K562 (cell line): ENCODE measurements around the gene STMP1. TPM values are rescaled to one million over a fixed set of nuclear protein-coding genes. Genes with fewer than 3 reads are reported as not detected.

ENCODE experiments used
- CBX3 ChIP-seq, 2 experiments: IDR thresholded peaks; 1 replicate in 1 of 2; 2 replicates in 1 of 2; pipeline ENCODE4 v1.6.1; 2012; ENCODE audit warnings: inconsistent platforms in 2 of 2, low read length in 2 of 2, borderline replicate concordance in 1 of 2, control low read depth in 1 of 2
- CTBP1 ChIP-seq: fragments of 450-650 bp; IDR thresholded peaks from 2 replicates; pipeline ENCODE4 v1.6.1; 2016; ENCODE audit warnings: borderline replicate concordance
- EZH2 ChIP-seq: IDR thresholded peaks from 2 replicates; pipeline ENCODE4 v1.6.1; 2012; ENCODE audit warnings: low read depth, mild to moderate bottlenecking, inconsistent platforms, low read length, borderline replicate concordance
- FOS ChIP-seq: IDR thresholded peaks from 3 replicates; pipeline ENCODE4 v1.6.1; 2011; ENCODE audit not compliant: insufficient read length; ENCODE audit errors: extremely low read depth
- FOXM1 ChIP-seq, 2 experiments: fragments of 450-650 bp in 1 of 2; sonication (generic) in 1 of 2; formaldehyde crosslinking in 1 of 2; IDR thresholded peaks; 2 replicates each; pipeline versions ENCODE4 v1.6.1 to v1.9.0; 2017 to 2022; ENCODE audit warnings: low read depth in 2 of 2, mild to moderate bottlenecking in 2 of 2, missing genetic modification reagents in 1 of 2, moderate library complexity in 1 of 2
- IRF2 ChIP-seq: sonication (generic); formaldehyde crosslinking; IDR thresholded peaks from 2 replicates; pipeline ENCODE4 v1.8.1; 2022; ENCODE audit warnings: mild to moderate bottlenecking, missing genetic modification reagents
- JUND ChIP-seq, 2 experiments: IDR thresholded peaks; 2 replicates in 1 of 2; 3 replicates in 1 of 2; pipeline ENCODE4 v1.6.1; 2011; ENCODE audit warnings: borderline replicate concordance in 2 of 2, low read depth in 2 of 2, low read length in 2 of 2, improper control_type of control experiment in 1 of 2, missing biosample characterization in 1 of 2, missing genetic modification characterization in 1 of 2, missing genetic modification reagents in 1 of 2
- KLF13 ChIP-seq: fragments of 450-650 bp; IDR thresholded peaks from 2 replicates; pipeline ENCODE4 v1.6.1; 2016; ENCODE audit warnings: missing genetic modification characterization, low read depth, mild to moderate bottlenecking, missing compliant biosample characterization, moderate library complexity, borderline replicate concordance
- RAD21 ChIP-seq, 2 experiments: fragments of 250-450 bp in 1 of 2; fragments of 450-650 bp in 1 of 2; sonication (Bioruptor Pico) in 1 of 2; formaldehyde crosslinking in 1 of 2; IDR thresholded peaks in 1 of 2; conservative IDR thresholded peaks in 1 of 2; 2 replicates each; pipeline versions ENCODE4 v1.4.0 to v1.8.0; 2020 to 2022; ENCODE audit warnings: mild to moderate bottlenecking in 2 of 2, moderate library complexity in 1 of 2
- SMC3 ChIP-seq: conservative IDR thresholded peaks from 2 replicates; pipeline ENCODE4 v1.6.1; 2011; ENCODE audit warnings: low read depth, low read length, improper control_type of control experiment; ENCODE audit not compliant: insufficient read depth
- YBX1 ChIP-seq: fragments of 450-650 bp; IDR thresholded peaks from 2 replicates; pipeline ENCODE4 v1.7.1; 2016; ENCODE audit warnings: mild to moderate bottlenecking
- ZNF592 ChIP-seq: fragments of 450-650 bp; IDR thresholded peaks from 2 replicates; pipeline ENCODE4 v1.6.1; 2017; ENCODE audit warnings: antibody characterized with exemption, mild to moderate bottlenecking
- polyA plus RNA-seq, 8 experiments: library from polyadenylated mRNA; depleted of rRNA in 4 of 8; stranded (reverse) in 5 of 8; unstranded in 3 of 8; fragments of >200 nt; fragmentation: Nextera tagmentation in 2 of 8; fragmentation: Illumina TruSeq in 1 of 8; extraction: Ambion mirVana in 2 of 8; extraction: Trizol in 1 of 8; gene quantifications; 2 replicates each; pipeline versions ENCODE4 v1.2.1 to v1.2.3, GENCODE V29; 2011 to 2014; ENCODE audit warnings: inconsistent platforms in 1 of 8, missing spikeins in 1 of 8
- total RNA-seq, 7 experiments: library from RNA; depleted of rRNA in 6 of 7; stranded (reverse); fragments of >200 nt in 6 of 7; fragmentation: Illumina TruSeq in 2 of 7; extraction: Trizol in 2 of 7; gene quantifications; 2 replicates each; pipeline versions ENCODE4 v1.2.1 to v1.2.3, GENCODE V29; 2011 to 2021; ENCODE audit warnings: low replicate concordance in 1 of 7
- TF ChIP-seq, protein P1 (sequence below): sonication (generic); formaldehyde crosslinking; IDR thresholded peaks from 2 replicates; pipeline ENCODE4 v1.9.0; 2022; ENCODE audit warnings: mild to moderate bottlenecking, missing genetic modification reagents
- TF ChIP-seq, protein P2 (sequence below): sonication (generic); formaldehyde crosslinking; IDR thresholded peaks from 2 replicates; pipeline ENCODE4 v1.8.1; 2023; ENCODE audit warnings: mild to moderate bottlenecking, missing genetic modification reagents
- TF ChIP-seq, protein P3 (sequence below): IDR thresholded peaks from 2 replicates; pipeline ENCODE4 v1.6.1; 2016; ENCODE audit warnings: missing genetic modification characterization, missing compliant biosample characterization

Gene STMP1
- total and polyA plus RNA-seq, 9 of the 15 experiments (the other 6 are each of a cell fraction or from before 2014, with no cell fraction given), result 10.6 to 249 (median 56.8) TPM

GRCh38 chr7:135704074-135704473, 41.8 kb downstream of the STMP1 start (continued):
- TF ChIP-seq FOXM1 (IDR thresholded peaks at IDR 0.05; ENCODE audit: low read depth) (no peak), FOXM1 (CRISPR knock-in tag; IDR thresholded peaks at IDR 0.05; ENCODE audit: low read depth) (no peak), IRF2 (no peak), EZH2 (no peak), CTBP1 (peak; percentile 21; the same call in 1 of the 2 replicates), YBX1 (no peak), SMC3 (peak; percentile 54; the same call in 1 of the 2 replicates), CBX3 (IDR thresholded peaks at IDR 0.05; ENCODE audit: borderline replicate concordance in 1 of 2, low read length in 2 of 2) (0 out of 3 replicates have a peak, but pooled peaks of 1 of the 2 experiments have one; percentile 22), JUND (IDR thresholded peaks at IDR 0.05; ENCODE audit: borderline replicate concordance, low read depth, low read length) (0 out of 2 replicates have a peak, but pooled peaks have one; percentile 9), JUND (tag; IDR thresholded peaks at IDR 0.05; ENCODE audit: borderline replicate concordance, low read depth, low read length) (no peak; the same call in 2 of the 3 replicates), ZNF592 (no peak), FOS (no peak), KLF13 (tag) (no peak), RAD21 (CRISPR knock-in tag; conservative IDR thresholded peaks at IDR 0.05 in 1 of 2, IDR thresholded peaks at IDR 0.05 in 1 of 2) (peak in 1 of 2 experiments; percentile 61; a peak in 2 of 4 replicates)
- TF ChIP-seq, protein P1, sequence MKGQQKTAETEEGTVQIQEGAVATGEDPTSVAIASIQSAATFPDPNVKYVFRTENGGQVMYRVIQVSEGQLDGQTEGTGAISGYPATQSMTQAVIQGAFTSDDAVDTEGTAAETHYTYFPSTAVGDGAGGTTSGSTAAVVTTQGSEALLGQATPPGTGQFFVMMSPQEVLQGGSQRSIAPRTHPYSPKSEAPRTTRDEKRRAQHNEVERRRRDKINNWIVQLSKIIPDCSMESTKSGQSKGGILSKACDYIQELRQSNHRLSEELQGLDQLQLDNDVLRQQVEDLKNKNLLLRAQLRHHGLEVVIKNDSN, result no peak
- TF ChIP-seq, protein P2, sequence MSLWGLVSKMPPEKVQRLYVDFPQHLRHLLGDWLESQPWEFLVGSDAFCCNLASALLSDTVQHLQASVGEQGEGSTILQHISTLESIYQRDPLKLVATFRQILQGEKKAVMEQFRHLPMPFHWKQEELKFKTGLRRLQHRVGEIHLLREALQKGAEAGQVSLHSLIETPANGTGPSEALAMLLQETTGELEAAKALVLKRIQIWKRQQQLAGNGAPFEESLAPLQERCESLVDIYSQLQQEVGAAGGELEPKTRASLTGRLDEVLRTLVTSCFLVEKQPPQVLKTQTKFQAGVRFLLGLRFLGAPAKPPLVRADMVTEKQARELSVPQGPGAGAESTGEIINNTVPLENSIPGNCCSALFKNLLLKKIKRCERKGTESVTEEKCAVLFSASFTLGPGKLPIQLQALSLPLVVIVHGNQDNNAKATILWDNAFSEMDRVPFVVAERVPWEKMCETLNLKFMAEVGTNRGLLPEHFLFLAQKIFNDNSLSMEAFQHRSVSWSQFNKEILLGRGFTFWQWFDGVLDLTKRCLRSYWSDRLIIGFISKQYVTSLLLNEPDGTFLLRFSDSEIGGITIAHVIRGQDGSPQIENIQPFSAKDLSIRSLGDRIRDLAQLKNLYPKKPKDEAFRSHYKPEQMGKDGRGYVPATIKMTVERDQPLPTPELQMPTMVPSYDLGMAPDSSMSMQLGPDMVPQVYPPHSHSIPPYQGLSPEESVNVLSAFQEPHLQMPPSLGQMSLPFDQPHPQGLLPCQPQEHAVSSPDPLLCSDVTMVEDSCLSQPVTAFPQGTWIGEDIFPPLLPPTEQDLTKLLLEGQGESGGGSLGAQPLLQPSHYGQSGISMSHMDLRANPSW (CRISPR knock-in tag), result no peak
- TF ChIP-seq, protein P3, sequence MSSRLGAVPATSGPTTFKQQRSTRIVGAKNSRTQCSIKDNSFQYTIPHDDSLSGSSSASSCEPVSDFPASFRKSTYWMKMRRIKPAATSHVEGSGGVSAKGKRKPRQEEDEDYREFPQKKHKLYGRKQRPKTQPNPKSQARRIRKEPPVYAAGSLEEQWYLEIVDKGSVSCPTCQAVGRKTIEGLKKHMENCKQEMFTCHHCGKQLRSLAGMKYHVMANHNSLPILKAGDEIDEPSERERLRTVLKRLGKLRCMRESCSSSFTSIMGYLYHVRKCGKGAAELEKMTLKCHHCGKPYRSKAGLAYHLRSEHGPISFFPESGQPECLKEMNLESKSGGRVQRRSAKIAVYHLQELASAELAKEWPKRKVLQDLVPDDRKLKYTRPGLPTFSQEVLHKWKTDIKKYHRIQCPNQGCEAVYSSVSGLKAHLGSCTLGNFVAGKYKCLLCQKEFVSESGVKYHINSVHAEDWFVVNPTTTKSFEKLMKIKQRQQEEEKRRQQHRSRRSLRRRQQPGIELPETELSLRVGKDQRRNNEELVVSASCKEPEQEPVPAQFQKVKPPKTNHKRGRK, result no peak
